Activated T-cell treated with anti-CD3 and anti-CD28 coated beads, Interleukin-2, amount 50 U/mL, for 1 hour (primary cell): ENCODE results near the gene ITPKB.
"Not testable (repeated sequence)": the region's sequence is repeated elsewhere in the genome, so short reads cannot be mapped to it uniquely, and the experiment has no call there.

ENCODE experiments used
- DNase-seq: peaks from one replicate; pipeline ENCODE4 v3.0.0-alpha.2; 2020

ITPKB gene

DNA sequence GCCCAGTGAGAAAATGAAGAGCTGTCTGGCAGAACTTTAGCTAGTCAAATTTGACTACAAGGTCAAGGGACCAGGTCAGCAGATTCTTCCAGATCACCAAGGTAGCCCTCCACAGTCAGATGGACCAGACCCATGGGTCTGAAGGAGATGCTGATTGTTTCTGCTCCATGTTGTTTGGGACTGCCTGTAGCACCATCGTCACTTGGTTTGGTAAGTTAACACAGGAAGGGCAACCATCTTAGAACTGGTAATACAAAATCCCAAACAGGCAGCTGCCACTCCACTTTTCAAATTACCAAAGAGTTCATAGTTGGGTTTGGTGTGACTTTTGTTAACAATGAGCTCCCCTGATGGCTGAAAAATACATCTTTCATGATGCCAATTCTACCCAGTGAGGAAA, 9.0 kb downstream of the ITPKB start:
- DNase-seq: no peak

DNA sequence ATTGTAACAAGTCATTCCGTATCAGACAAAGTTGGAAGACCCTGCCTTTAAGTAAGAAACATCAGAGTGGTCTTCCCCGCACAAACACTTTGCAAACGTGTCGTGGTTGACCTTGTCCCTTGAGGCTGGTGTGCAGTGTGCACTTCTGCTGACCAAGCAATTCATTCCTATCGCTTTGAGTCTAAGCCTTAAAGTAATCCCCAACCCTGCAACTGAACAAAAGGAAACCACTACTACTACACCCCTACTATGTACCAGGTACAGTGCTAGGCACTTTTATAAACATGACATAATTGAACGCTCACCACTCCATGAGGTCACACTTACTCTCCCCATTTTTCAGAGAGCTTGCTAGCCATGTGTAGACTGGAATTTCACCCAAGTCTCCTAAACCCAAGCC, 10.6 kb downstream of the ITPKB start:
- DNase-seq: no peak

DNA sequence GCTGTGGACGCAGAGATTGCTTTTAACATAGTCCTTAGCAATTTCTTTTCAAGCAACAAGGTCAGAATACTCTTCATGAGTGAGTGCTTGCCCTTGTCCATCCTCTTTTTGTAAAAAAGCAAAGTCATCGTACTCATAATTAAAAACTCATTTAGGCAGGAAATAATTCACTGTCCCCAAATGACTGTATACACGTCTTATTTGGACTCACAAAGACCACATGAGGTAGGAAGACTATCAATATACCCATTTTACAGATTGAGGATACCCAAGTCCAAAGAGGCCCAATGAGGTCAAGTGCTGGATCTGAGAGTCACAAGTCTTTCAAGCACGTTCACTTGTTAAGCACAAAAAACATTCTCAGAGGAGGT, 13.2 kb downstream of the ITPKB start:
- no peak for DNase-seq

DNA sequence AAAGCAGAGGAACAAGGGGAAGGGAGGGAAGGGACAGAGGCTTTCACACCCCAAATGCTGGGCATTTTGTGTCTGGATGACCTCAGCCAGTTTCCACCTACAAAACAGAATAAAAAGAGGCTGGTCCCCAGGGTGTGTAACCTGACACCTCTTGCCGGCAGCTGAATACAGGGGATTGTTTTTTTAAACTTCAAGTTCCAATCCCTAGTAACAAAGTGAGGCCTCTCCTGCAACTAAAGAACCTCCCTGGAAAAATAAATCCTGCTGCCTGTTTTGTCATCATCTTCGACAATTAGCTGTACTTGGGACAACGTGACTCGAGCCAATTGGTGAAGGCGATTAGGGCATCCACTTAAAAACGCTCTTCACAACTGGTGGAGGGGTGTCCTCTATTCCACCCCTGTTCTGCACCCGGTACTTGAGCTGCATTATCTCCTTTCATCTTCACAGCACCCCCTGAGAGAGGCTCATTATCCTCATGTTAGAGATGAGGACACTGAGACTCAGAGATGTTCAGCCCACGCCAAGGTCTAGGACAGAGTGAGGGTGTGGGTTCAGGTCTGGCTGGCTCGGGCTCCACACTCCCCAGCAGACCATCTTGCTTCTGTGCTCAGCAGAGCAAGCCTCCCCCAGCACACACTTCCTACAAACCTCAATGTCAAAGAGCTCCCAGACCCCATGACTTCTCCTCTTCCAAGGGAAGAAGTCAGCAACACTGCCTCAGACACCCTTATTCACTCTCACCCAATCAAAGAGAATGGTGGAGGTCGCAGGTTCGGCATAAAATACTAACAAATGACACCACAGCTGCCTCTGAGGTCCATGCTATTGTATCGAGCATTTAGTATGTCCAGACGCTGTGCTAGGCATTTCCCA, 15.2 kb downstream of the ITPKB start:
- no peak for DNase-seq

DNA sequence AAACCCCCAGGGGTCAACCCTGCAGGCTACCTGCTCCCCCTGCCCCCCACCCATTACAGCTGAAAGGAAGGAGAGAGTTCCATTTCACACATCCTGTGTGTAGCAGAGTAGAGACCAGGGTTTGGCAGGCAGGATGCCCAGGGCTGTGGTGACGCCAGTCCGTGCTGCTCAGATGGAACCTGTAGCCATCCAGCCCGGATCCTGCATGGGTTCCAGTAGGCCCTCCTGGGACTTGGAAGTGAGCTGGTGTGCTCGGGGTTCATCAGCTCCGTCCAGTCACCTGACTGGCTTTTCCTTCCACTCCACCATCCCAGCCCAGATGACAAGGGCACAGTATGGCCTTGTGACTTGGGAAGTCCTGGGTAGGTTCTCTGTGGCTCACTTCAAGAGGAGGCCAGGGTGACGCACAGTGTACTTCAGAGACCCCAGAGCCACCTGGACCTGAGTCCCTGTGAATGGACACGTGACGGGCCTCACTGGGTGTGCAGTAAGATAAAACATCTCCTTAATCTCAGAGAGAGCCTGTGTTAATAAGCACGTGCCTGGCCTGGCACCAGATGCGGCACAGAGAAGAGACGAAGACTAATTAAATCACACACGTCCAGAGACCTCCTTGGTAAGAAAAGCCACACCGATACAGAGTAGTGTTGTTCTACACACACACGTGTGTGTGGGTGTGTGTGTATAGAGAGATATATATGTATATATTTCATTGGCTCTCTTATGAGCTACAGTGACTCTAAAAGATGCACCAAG, 16.0 kb downstream of the ITPKB start:
- DNase-seq: no peak

DNA sequence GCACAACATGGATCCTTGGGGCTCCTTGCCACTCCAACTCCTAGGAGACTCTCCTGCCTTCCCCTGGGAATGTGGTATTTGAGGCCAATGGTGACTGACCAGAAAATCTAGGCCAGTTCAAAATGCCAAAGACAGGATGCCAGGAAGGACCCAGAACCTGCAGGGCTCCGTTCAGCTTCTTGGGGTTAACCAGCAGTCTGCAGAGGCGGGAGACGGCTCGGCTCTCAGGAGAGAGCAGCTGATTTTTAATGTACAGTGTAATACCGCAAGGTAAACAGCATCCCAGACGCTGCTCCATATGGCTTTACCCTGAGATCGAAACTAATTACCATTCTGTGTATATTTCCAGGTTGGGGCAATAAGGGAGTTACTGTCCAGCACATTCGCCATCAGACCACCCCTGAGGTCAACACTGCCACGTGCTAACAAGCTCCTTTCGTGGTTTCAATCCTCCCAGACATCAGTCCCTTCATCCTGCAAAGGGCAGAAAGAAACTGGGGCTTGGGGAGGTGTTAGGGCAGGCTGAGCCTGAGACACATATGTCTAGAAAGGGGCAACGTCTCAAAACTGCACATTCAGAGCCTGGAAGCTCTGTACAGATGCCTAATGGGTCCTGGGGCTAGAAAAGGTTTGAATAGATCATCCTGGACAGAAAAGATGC, 16.7 kb downstream of the ITPKB start:
- no peak for DNase-seq

DNA sequence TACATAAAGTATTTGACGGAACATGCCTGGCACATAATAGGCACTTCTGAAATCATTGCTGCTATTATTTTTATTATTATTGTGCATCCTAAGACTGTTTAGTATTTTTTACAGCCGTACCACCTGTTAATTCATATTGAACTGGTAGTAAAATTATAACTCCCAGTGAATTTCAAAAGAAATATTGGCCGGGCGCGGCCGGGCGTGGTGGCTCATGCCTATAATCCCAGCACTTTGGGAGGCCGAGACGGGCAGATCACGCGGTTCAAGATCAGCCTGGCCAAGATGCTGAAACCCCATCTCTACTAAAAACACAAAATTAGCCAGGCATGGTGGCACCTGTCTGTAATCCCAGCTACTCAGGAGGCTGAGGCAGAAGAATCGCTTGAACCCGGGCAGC, 18.5 kb downstream of the ITPKB start:
- not testable (repeated sequence) for DNase-seq

DNA sequence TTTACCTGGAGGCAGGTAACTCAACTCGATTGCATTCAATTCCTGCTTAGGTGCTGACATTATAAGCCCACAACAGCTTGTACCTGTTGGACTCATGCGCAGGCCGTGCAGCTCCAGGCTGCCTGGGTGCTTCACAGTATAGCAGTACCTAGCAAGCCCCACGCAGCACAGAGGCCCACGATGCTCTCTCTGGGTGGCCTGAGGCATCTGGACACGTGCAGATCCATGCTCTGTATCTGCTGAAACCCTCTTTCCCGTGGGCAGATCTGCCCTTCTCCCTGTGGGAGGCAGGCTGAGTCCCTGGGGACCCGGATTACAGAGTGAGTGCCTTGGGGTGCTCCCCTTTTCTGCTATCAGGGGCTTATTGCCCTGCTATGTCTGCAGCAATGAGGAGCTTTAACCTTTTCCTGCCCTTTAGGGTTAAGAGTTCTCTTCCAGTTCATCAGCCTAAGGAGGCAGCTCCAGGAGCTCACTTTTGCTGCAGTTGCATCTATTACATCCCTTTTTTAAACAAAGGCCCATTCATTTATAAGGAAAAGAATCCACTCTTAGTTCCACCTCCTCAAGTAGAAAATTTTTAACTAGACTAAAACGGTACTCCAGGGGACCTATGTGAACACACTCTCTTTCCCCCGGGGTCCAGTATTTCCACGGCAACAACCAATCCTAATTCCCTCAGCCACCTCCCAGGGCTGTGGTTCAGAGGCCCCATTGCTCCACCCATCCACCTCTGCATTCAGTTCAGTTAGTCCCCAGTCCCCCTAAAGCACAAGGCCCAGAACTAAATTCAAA, 19.3 kb downstream of the ITPKB start:
- peak; percentile 21 for DNase-seq

DNA sequence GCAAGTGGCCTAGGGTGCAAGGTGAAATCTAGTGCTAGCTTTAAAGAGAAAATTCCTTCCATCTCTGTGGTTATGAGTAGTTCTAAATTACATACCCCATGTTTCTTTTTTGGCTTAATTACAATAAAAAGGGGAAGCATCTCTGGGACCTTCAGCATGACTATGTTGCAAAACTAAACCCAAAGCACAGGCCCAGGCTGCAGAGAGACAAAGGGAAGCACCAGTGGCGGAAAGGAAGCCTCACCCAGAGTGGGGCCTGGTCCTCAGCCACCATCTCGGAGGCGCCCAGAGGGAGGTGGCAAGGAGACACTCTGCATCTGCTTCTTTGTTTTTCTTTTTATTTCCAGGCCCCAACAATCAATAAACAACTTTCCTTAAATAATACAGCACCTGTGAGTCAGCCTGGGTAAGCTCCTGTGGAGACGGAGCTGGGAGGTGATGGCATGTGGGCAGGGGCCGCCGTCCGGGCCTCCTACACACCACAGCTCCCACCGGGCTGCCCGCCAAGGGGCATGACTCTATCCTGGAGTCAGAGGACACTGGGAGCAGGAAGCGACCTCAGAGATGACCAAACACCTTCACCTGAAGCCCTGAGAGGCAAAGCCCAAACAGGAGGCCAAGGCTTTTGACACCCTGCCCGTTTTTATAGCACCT, 21.7 kb downstream of the ITPKB start:
- DNase-seq: peak; percentile 48

DNA sequence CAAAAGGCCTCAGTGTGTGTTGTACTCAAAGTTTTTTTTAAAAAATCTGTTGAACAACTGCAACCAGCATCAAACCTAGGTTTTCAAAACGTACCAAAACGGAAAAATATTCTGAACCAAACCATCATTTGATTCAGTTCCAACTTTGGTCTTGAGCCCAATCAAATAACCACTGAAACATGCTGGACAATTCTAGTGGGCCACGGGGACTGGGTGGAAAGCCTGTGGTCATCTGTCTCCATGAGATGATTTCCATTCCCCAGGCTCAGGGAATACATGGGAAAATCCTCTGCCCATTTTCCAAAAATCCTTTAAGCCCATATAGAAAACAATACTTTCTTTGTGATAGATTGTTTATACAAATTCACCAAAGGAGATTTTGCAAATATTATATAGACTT, 22.5 kb downstream of the ITPKB start:
- no peak for DNase-seq

DNA sequence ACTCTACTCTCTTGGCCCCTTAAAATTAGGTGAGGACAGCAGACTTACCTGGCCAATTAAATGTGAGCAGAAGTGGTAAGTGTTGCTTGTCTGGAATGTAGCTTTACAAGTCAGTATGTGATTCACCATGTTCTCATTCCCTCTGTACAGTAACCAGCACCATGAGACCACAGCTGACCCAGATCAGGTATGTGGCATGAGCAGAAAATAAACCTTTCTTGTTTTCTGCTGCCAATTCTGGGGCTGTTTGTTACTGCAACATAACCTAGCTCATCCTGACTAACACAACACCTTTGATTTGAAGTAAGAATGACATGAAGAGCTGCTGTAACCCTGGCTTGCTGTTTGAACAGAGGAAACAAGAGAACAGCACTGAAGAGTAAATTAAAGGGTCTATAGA, 24.9 kb downstream of the ITPKB start:
- no peak for DNase-seq

DNA sequence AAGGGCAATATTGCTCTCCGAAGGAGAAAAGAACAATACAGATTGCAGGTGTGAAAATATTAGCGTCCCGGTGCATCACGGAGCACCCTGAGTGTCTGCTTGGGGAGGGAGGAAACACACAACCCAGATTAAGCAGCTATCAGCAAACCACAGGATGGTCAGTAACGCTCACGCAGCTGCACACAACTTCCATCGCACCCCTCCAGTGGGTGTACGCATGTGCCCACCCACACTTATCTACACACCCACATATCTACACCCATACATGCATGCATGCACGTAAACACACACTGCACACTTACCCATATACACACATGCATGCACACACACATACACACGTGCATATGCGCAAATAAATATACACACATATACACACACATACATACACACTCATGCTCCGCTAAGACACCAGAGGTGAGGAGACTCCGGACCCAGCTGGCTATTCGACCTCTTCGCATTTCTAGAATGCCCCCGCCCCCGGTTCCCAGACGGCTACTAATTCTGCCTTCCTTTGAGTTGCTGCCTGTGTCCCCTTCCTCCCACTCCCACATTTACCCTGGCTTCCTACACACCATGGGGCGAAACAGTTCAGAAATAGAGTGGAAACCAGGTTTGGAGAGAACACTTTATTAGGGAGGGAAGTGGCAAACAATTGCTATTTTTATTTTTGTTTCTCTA, 26.2 kb downstream of the ITPKB start:
- DNase-seq: peak; percentile 28

DNA sequence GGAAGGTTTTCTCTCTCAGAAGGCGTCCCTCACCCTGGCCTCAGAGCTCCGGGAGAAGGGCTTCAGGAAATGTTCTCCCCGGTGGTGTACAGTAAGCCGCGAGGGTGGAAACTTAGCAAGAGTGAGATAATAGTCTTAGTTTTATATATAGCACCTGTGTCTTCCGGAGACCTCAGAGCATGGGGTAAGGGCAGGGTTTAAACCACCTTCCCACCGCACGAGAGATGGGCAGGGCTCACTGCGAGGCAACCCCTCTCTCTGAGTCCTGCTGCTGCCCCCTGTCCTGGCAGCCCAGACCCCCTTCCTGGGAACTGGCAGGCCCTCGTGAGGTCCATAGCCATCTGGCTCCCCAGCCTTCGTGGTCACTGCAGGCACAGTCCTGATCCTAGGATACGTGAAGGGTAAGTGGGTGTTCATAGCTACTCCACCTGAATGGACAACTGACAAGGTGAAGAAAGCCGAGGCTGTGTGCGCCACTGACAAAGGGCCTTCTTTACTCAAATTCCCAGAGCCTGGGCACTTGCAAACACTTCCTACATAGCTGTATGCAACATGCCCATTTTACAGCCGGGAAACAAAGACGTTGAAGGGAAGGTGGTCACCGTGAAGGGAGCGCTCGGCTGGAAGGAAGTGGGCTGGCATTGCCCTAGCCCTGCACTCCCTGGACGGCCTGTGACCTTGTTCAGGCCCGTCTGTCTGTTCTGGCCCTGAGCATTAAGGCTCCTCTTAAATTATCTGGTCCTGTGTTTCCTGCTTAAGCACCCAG, 26.9 kb downstream of the ITPKB start:
- DNase-seq: peak; percentile 58

DNA sequence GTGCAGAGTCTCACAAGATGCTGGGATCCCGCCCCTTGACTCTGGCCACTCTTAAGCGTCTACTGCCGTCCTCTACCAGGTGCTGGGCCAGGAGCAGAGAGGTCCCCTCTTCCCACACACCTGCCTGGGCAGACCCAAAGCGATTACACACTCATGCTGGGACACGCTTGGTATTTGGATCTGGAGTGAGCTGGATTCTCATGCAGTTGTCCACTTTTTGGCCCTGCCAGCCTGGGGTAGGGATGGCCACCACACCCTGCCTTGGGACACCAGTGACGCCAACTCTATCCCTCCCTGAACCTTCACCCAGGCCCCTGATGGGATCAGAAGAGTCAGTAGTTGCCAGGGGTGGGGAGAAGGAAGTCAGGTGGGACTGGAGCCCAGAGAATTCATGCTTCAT, 28.6 kb downstream of the ITPKB start:
- DNase-seq: no peak

DNA sequence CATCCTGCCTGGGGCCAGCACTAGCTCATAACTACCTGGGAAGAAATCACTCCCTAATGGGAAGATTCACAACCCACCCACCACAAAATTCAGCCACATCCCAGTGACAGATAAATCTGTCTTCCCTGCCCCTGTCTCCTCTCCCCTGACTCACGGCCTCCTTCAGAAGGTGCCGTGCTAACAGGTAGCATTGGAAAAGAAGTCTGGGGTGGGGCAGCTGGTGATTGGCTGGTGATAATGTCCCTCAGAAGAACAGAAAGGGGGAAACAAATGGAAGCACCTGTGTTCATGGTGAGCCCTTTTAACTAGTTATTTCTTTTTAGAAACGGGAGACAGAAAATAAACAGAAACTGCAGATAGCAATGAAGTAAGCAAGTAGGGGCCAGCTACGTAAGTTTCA, 29.1 kb downstream of the ITPKB start:
- no peak for DNase-seq

DNA sequence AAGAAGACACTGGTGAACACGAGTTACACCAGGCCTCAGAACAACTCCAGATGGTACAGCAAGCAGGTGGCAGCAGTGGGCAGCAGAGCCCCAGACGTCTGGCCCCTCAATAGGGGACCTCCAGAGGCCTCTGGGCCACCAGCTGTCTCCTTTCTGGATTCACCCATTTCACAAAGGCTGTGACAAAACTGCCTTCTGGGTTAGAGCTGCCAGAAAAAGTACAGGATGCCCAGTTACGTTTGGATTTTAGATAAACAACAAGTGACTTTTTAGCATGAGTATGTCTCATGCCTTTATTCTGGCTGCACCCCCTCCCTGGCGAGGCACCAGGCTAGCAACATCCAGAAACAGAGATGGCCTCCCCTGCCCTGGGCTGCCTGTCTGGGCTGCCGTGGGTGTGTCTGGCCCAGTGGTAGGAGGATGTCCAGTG, 30.1 kb downstream of the ITPKB start:
- DNase-seq: peak; percentile 37

DNA sequence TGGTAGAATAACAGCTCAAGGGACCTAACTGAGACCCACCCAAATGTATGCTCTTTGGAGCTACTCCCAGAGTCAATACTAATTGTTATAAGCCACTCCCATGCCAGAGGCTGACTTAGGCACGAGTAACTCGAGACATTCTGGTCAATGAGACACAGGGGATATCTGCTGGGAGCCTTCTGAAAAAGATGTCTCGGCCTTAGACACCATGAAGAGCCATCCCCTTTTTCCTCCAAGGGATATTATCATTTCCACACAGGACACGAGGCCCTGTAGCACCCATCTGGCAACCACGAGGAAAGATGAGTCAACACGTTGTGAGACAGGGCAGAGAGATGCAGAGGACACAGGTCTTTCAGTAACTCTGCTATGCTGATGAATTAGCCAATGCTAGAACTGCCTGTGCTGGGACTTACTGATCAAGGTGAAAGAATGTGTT, 30.7 kb downstream of the ITPKB start:
- DNase-seq: peak; percentile 31

DNA sequence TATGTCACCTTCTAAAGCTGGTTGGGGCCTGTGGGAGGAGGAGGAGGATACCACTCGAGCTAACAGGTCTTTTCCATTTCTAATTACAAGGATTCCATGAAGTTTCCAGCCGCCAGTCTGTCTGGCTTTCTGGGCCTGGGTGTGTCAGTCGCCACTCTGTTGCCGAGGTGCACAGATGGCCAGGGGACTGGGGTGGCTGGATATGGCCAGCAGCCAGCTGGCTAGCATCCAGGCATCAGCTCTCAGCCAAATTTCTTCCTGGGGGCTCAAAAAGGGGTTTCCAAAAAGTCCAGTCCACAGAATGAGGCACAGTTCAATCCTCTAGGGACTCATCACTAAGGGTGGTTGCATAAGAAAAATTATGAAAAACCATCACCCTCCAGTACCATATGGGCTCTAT, 32.4 kb downstream of the ITPKB start:
- DNase-seq: peak; percentile 23

DNA sequence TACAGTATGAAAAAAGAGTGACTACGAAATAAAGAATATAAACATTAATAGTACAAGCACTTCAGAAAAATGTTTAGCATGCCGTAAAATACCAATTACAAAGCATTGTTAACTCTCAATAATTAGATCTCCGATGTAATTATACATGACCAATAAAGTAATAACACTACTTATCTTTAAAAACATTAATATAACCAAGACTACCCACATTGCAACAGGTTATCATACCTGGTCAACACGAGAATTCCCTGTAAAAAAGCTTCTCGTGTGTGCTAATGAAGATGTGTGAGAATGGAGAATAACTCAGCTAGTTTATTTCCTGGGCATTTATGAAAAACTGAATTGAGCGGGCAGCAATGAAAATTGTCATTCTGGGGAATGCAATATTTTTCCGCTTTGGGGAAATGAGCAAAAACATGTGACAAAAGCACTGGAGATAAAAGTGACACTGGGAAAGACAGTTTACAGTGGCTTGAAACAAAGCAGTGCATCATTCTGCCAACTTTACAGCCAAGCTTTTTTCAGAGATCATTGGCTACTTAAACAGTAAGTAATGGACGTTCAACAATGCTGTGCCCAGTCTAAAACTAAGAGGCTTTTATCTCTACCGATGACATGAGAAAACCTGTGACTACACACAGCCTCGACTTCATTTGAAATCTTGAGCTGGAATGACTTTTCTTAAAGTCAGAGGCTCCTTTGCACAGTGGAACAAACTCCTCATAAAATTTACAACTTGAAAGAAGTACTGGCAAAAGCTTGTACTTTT, 34.7 kb downstream of the ITPKB start:
- DNase-seq: no peak
